Hypothalamus (tissue), 51 donors: ENCODE data around the gene LPGAT1.

Experiments used
- DNase-seq, 51 donors: peaks; one replicate each; lab custom pipeline; 2025; lab: John Stamatoyannopoulos, UW

LPGAT1 gene

DNA sequence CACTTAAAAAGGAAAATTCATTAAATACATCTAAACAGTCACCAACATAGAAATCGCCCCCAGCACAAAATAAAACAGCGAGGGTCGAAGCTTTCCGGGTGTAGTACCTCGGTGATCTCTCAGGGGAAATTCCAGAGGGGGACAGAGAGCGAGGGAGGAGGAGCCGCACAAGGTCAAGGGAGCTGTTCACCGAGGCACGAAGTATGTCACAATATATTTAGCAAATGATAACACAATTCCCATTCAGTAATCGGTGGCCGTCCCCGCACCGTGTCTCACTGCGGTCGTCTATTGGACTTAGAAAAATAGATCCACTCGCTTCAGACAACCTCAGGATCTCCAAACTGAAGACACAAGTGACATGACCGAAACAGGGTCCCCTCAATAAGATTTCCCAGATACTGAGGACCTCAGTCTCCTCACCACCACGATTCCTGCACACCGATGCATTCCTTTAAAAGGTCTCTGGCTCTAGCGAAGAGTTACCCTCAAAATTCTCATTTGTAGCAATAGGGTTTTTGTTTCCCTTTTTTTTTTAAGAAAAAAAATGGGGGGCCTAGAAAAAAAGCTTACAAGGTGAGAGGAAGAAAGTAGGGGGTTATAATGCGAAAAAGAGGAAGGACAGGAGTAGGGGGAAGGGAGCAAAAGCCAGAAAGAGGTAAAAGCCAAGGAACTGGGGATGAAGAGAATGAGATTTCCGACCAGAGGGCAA, 1.1 kb downstream of the LPGAT1 start:
- peak in 31 of 51 donors; percentile 2 to 82 (median 22) for DNase-seq

DNA sequence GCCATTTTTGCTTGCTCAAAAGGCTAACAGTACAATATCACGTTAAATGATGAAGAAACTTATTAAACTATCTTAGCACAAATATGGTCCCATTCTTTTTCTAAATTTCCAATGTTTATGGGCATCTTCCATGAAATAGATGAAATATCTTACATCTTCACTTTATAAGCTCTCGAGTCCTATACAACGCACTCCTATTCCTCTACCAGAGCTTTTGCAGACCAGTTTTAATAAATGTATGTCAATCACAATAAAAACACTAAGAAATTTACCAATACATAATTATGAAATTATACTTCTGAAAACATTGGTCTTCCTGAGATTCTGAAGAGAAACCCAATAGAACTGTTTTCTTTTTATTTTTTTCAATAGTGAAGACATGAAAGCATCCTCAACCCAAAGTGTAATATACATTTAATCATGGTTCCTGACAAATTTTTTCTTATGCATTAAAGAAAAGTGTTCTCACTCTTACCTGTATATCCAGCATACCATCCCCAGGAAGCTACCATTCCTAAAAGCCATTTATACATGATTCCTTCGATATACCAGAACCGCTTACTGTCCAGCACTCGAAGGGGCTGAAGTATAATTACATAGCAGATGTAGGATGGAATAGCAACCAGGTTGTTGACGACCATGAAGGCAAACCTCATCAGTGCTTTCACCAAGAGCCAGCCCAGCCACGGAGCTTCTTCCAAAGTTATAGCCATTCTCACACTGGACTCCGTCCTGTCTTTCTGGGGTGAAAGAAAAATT, 1.8 kb downstream of the LPGAT1 start:
- DNase-seq: peak in 1 of 51 donors; percentile 53

DNA sequence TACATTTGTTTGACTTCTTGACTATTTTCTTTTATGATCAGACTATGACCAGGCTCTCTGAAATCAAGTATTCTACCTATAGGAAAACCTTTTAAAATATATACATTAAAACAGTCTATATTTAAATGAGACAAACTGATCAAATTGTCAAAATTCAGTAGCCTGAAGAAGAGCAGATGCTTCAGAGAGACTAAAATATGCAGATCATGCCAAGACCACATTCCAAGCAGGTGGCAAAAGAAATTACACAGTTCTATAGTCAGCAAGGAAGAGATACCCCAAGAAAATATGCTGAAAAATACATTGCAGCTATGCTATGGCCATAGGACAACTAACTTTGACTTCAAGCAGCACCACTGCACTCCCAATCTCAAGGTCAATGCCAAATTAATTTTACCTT, 3.5 kb downstream of the LPGAT1 start:
- DNase-seq: no peak

DNA sequence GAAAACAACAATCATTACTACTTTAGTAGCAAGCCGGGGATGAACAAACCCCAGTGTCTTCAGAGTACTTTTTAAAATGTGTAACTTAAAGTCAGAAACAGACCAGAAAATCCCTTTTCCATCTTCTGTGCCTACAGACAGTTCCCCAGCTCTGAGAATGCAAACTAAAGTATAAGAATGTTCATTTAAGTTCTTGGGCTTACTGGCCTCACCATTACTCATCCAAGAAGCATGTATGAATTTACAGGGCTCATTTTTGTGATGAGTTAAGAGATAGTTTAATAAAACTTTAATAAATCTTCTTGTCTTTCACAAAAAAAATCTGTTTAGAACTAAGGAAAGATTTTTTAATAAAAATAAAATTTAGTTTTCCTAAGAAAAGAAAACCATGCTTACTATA, 4.6 kb downstream of the LPGAT1 start:
- DNase-seq: no peak

DNA sequence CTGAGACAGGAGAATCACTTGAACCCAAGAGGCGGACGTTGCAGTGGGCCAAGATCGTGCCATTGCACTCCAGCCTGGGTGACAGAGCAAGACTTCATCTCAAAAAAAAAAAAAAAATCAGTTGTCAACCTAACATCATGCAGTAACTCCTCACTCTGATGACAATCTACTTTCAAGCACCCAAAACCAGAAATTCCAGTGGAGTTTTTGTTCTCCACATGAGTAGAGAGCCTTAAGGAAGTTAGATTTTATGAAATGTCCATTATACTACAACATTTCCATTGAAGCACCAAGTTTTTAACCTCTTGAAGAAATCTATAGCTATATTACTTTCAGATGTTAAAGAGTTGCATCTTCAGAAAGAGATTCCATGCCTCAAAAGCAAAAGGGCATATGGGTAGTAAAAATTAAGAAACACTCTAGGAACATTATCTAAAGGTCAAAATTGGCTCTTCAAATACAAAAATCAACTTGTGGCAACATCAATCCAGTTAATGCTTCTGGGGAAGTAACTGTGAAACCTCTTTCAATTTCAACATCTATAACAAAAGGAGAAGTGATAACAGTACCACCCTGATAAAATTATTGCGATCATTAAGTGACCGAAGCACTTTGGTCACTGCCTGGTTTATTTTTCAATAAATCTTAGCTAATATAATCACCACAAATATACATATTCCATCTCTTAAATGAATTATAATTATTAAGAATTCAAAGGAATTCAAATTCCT, 7.7 kb downstream of the LPGAT1 start:
- DNase-seq: no peak

DNA sequence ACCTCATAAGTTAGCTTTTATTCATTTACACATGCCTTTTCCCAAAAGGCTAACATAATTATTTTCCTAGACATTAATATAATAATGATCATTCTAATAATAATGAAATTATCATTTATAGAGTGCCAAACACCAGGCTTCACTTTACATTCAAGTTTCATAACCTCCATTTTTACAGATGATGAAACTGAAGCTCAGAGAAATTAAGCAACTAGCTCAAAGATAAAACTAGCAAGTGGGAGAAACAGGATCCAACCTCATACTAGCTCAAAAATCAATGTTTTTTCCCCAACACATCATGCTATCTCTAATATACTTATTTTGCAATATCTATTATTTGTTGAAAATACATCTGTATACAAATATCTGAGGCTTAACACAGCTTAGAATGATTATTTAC, 14.0 kb downstream of the LPGAT1 start:
- no peak for DNase-seq

DNA sequence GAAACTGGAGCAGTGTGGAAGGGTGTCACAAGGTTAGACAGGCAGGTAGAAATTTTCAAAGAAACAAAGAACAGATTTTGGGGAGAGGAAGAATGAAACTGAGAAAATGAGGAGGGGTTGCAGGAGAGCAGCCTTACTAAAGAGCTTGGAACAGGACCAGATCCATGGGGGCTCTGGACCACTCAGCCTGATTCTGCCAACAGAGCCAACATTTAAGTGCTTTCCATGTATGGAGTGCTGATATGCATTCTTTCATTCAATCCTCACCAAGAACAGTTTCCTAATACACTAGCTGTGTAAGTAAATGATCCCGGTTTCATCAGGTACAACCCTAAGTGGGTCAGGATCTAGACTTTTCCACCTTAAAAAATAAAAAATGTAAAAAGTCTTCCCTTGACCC, 16.2 kb downstream of the LPGAT1 start:
- DNase-seq: no peak

DNA sequence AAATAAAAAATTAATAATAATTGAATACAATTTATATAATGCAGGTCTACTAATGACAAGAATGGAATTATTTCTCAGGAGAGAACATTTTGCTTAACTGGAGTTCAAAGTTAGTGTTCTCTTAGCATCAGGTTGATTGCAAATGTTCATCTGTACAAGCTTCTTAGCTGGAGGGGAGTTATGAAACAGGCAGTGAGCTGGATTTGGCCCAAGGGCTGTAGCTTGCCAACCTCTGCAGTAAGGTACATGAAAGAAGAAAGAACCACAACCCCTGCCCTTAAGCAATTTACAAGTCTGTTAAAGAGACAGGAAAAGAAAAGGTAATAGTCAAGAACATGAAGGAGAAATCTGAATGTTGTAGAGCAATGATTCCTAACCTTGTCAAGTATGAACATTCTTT, 17.0 kb downstream of the LPGAT1 start:
- peak in 5 of 51 donors; percentile 1 to 16 (median 13) for DNase-seq

DNA sequence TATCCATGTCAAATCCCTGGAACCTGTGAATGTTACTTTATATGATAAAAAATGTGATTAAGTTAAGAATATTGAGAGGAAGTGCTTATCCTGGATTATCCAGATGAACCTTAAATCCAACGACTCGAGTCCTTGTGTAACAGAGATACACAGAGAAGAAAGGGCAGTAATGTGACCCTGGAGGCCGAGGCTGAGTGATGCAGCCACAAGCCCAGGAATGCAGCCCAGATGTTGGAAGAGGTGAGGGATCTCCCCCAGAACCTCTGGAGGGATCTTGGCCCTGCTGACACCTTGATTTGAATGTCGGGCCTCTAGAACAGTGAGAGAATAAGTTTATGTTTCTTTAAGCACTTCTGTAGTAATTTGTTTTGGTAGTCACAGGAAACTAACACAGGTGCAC, 18.0 kb downstream of the LPGAT1 start:
- DNase-seq: no peak

DNA sequence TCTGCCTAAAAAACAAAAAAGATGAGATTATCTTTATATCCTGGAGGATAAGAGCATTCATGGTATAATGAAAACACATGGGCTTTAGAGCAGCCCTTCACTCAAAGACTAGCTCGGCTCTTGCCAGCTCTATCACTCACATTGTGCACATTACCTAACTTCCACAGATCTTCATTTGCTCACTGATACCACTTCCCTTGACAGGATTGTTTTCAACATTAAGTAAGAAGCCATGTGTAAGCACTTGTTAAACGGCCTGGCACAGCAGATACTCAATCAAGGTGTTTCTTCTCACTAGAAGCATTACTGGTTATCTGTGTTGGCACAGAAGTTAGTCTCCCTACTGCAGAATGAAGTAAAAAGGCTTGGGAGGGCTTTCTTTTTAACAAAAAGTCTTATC, 18.7 kb downstream of the LPGAT1 start:
- no peak for DNase-seq

DNA sequence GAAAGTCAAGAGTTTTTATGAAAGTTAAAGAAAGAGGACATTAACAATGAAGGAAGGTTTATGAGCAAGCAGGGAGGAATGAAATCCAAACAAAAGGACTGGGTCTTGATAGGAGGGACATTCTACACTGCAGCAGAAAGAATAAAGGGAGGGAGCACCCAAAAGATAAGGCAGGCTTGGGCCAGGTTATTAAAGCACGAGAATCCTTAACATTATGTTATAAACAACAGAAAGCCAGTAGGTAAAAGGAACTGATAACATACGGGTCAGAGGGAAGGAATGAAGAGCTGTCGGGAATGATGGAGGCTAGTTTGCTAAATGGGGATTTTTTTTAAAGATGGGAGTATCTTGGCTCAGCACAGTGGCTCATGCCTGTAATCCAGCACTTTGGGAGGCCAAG, 19.4 kb downstream of the LPGAT1 start:
- DNase-seq: no peak

DNA sequence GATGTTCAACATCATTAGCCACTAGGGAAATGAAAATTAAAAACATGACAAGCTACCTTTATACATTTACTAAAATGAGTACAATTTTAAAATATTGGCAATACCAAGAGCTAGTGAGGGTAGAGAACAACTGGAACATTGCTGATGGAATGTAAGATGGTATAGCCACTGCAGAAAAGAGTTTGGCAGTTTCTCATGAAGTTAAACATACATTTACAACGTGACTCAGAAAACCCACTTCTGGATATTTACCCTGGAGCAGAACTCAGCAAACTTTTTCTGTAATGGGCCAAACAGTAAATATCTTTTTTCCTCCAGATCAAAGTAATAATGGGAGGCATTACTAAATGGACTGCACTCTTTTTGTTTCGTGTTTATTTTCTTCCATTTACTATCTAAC, 22.1 kb downstream of the LPGAT1 start:
- no peak for DNase-seq

DNA sequence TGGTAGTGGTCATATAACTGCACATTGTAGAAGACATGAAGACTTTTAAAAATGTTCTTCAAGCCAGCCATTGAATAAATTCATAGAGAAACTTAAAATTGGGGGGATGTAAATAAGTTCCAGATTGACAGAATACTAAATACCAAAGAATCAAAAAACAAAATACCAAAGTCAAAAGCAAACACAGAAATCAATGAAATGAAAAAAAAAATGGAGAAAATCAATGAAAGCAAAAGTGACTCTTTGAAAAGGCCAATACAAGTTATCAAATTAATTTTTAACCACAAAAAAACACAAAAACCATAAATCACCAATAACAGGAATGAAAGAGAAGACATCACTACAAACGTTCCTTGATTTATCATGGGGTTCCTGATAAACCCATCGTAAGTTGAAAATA, 25.6 kb downstream of the LPGAT1 start:
- DNase-seq: no peak

DNA sequence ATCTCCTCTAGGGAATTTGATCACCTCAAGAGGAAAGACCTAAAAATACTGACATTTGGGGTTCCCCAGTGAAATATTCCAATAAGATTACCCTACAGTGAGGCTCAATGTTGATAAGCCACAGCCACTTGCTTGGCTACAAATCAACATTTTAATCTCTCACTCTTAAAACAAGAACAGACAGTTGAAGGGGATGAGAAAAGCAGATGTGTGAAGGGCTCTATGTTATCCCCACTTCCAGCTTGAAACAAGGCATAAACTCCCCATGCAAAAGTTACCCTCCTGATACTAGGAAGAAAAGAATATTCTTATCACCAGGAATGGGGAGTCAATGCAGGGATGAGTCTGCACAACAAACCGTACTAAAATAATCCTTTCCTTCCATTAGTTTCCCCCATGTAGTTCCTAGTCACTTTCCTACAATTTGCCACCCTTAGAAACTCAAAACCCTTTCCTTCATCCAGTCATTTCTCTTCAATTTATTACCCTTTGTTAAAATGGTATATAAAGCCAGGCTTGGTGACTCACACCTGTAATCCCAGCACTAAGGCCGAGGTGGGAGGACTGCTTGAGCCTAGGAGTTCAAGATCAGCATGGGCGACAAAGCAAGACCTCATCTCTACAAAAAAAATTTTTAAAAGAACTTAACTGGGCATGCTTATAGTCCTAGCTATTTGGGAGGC, 29.5 kb downstream of the LPGAT1 start:
- no peak for DNase-seq

DNA sequence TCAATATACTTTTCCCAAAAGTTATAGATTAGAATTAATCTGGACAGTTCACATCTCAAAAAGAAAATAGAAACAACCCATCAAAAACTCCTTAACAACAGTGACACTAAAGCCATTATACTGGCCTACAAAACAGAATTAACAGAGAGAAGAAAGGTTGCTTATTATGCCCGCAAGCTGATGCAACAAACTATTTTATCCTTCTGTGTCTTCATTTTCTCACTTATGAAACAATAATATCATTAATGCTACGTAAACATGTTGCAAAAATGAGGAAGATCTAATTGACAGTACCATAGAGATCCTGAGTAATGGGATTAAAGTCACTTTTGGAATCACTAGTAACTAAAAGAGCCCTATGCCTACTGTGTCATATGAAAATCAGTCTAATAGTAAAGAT, 32.6 kb downstream of the LPGAT1 start:
- no peak for DNase-seq

DNA sequence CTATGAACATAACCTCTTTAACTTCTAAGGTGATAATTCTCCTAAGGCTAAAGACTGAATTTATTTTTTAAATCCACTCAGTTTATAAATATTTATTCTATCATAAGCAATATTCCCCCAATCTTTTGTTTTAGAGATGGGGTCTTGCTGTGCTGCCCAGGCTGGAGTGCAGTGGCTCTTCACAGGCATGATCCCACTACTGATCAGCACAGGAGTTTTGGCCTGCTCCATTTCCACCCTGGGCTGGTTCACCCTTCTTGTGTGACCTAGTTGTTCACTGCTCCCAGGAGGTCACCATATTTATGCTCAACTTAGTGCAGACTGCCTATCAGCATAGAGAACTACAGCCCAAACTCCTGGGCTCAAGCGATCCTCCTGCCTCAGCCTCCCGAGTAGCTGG, 38.6 kb downstream of the LPGAT1 start:
- DNase-seq: no peak

DNA sequence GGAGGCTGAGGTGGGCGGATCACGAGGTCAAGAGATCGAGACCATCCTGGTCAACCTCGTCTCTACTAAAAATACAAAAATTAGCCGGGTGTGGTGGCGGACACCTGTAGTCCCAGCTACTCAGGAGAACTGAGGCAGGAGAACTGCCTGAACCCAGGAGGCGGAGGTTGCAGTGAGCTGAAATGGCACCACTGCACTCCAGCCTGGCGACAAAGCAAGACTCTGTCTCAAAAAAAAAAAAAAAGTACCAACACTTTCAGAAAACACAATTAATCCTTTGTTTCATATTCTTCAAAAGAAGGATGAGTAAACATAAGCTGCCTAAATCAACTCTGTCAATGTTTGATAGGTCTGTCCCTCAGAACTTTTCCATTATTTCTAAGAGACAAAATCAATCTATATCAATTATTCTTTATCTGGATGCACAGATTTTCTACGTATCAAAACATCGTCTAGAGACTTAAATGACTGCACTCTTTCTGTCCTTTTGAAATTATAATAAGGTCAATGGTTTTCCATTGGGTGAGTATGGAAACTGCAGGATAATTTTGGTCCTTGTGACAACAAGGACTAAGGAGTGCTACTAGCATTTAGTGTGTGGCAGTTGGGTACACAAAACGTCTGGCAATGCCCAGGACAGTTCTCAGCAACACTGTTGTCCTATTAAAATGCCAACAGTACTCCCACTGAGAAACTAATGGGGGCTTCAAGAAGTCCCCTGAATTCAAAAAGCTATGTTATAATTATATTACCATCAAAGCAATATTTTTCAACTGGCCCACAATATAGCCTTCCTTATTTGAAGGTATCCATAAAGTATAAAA, 40.7 kb downstream of the LPGAT1 start:
- peak in 4 of 51 donors; percentile 4 to 17 (median 12) for DNase-seq

DNA sequence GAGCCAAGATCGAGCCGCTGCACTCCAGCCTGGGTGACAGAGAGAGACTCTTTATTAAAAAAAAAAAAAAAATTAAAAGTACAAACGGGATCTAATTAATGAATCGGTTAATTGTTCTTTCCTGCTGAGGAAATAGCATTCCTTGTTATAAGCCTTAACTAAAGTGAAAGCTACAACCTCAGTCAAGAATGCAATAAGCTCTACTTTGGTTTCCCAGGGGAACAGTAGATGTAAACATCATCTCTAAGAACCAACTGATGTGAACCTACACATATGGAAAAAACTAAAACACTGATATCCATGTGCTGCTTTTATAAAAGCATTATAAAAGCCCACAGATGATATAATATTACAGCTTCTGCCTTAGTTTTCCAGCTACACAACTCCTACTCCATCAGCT, 41.9 kb downstream of the LPGAT1 start:
- DNase-seq: no peak

DNA sequence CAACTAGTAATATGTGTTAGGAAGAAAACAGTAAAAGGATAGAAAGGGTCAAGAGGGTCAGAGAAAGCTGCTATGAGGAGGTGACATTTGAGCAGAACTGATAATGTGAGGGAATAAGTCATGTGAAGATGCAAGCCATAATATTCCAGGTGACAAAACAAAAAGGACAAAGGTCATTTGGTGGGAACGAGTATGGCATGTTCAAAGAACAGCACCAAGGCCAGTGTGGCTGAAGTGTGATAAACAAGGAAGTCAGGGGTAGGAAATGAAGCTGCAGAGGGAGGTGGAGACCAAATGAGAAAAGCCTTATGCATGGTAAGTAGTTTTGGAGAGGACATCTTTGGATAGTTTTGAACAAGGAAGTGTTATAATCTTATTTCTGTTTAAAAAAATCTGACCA, 46.7 kb downstream of the LPGAT1 start:
- no peak for DNase-seq

DNA sequence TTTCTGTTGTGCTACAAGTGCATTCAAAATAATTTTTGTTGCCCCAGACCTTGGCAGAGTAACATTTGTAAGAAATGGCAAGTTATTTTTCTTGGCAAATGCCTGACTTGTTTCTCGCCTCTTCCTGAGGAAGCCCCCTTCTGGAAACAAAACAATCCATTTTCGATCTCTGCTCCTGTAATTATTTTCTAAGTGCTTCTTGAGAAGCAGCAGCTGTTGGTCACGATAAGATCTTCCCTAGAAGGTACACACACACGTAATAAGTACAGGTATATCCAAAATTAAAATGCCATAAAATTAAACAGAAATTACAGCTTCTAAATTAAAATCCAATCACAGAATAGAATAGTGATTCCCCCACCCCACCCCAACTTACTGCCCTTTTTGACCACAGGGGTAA, 47.3 kb downstream of the LPGAT1 start:
- DNase-seq: no peak
